Coronary artery (tissue), 2 donors: ENCODE data around the gene CLEC12A.
A peak's percentile ranks its signal among the peaks of the same experiment; 100 is the strongest.

Experiments
- DNase-seq: peaks from one replicate; pipeline ENCODE4 v3.0.0-alpha.2; 2017; ENCODE audit warnings: low spot score
- H3K27ac ChIP-seq, 2 donors: fragments of 200-600 bp; sonication (generic); one replicate each; pipeline ENCODE4 v1.5.1; 2016 to 2019
- H3K4me3 ChIP-seq: fragments of 200-600 bp; sonication (generic); 2 replicates; pipeline ENCODE4 v1.5.1; 2016; ENCODE audit warnings: mild to moderate bottlenecking, moderate library complexity
- CTCF ChIP-seq: fragments of 200-600 bp; sonication (generic); IDR thresholded peaks from one replicate; pipeline ENCODE4 v1.5.1; 2019; ENCODE audit warnings: antibody characterized with exemption

Gene CLEC12A

GRCh38 chr12:10031771-10032175 is 60.6 kb downstream of the CLEC12A start:
- no peak overlapping the region for H3K27ac ChIP-seq
- no peak for TF ChIP-seq CTCF
- DNase-seq = no peak
- H3K4me3 ChIP-seq = no peak overlapping the region

- Histone ChIP-seq H3K27ac (no peak overlapping the region), H3K4me3 (no peak overlapping the region)
- no peak for DNase-seq
- peak; percentile 28 for TF ChIP-seq CTCF
Measured at GRCh38 chr12:10033783-10034545, 62.8 kb downstream of the CLEC12A start.
